OCI-LY3 (cell line): Measurements from ENCODE around the gene NEK2.

ENCODE experiments used
- CTCF ChIP-seq: fragments of 200-600, 300-600 bp; sonication (generic); IDR thresholded peaks from 2 replicates; pipeline ENCODE4 v1.5.1; 2014; ENCODE audit warnings: antibody characterized with exemption, low read length, low read depth
- EZH2phosphoT487 ChIP-seq: fragments of 200-600 bp; shearing (Covaris generic); IDR thresholded peaks from 2 replicates; pipeline ENCODE4 v1.6.1; 2018; ENCODE audit warnings: antibody characterized with exemption, mixed run types, low read depth

DNA sequence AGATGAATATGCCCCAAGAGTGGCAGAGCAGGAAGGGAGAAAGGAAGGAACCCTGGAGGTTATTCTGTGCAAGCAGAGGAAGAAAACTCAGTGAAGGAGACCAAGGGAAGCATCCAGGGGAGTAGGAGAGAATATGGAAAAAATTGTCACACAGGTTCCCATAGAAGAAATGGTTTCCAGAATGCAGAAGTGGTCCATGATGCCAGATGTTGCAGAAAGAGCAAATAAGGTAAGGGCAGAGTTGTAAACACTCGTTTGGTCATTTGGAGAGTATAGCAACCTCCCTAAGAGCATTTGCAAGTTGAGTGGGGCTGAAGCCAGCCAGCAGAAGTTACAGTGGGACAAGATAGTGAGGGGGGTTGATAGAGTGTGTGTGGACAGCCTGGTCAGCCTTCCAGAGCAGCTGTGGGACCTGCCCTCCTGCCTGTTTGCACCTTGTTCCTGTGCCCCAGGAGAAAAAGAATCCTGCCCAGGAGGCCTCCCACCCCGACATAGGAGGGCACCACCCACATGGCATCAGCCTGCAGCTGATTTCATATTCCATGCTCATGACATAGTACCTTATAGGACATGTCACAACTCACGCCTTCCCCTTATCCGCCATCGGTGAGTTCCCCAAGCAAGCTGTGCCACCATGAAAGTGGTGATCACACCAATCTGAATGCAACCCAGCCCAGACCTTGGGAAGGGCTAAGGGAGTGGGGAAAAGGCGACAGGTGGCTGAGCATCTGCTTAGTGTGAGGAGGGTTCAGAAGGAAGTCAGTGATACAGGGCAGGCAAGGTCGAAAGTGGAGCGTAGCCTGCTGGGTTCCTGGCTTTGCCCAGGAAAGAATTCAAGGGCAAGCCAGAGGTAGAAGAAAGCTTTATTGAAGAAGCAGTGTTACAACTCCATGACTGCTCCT lies 8.2 kb upstream of the NEK2 start:
- TF ChIP-seq EZH2phosphoT487 (no peak), CTCF (no peak)
